HCT116 (cell line): ENCODE measurements around the gene KHDRBS1. TPM values are rescaled to one million over a fixed set of nuclear protein-coding genes. Genes with fewer than 3 reads are reported as not detected.
A peak's percentile ranks its signal among the peaks of the same experiment; 100 is the strongest.

ENCODE experiments used
- ATAC-seq: fragments of 200-7000 bp; cut with Tn5 transposase; 2 replicates; pipeline ENCODE4 v1.9.1; 2020; ENCODE audit warnings: mild to moderate bottlenecking, moderate library complexity
- BruUV-seq: library from RNA; stranded (reverse); fragments of 400-500 nt; replicated peaks from 2 replicates; lab custom pipeline; 2021; lab: Mats Ljungman, UMichigan
- CTCF ChIA-PET: fragments of 300-600 bp; sonication (Branson Sonifier 250); formaldehyde crosslinking; loops from one replicate; lab custom pipeline; 2021; ENCODE audit warnings: antibody characterized with exemption; lab: Charles Lee
- POLR2A ChIA-PET: fragments of 300-600, 350-600 bp; sonication (Branson Sonifier 250); formaldehyde crosslinking; loops from one replicate; lab custom pipeline; 2021; ENCODE audit warnings: antibody characterized with exemption; lab: Charles Lee
- RAD21 ChIA-PET, 2 experiments: fragments of 300-600 bp; sonication (Branson Sonifier 250); formaldehyde crosslinking; loops; one replicate each; lab custom pipeline; 2023; ENCODE audit warnings: low total read pairs in 2 of 2; ENCODE audit not compliant: uncharacterized antibody in 2 of 2, unreplicated experiment in 2 of 2, low non-redundant PET in 1 of 2; lab: Charles Lee
- DNase-seq: peaks from one replicate; pipeline ENCODE4 v3.0.0-alpha.2; 2010; ENCODE audit warnings: low read depth, low spot score
- H2AFZ ChIP-seq: fragments of 200-600 bp; shearing (Covaris generic), sonication (generic); 2 replicates; pipeline ENCODE4 v1.6.1; 2017; ENCODE audit warnings: low read depth, mixed run types, mixed read lengths, antibody characterized with exemption, low read length; ENCODE audit not compliant: poor library complexity, severe bottlenecking
- H3K27ac ChIP-seq: 2 replicates; pipeline ENCODE4 v1.5.1; 2012; ENCODE audit warnings: low read depth, low read length
- H3K27me3 ChIP-seq: fragments of 200-600 bp; sonication (generic); 2 replicates; pipeline ENCODE4 v1.6.1; 2016; ENCODE audit warnings: mixed run types, low read length, mixed read lengths; ENCODE audit not compliant: insufficient read depth
- H3K36me3 ChIP-seq, 2 experiments: fragments of 200-500 bp in 1 of 2; fragments of 200-600 bp in 1 of 2; sonication (Bioruptor generic) in 1 of 2; sonication (generic) in 1 of 2; 2 replicates each; pipeline versions ENCODE4 v1.5.1 to v1.6.1; 2014 to 2016; ENCODE audit warnings: low read length in 2 of 2, inconsistent platforms in 1 of 2, mixed read lengths in 1 of 2, mixed run types in 1 of 2; ENCODE audit not compliant: insufficient read depth in 2 of 2, control insufficient read depth in 1 of 2
- H3K4me1 ChIP-seq, 2 experiments: fragments of 200-600 bp in 1 of 2; sonication (generic) in 1 of 2; 2 replicates each; pipeline versions ENCODE4 v1.5.1 to v1.6.1; 2012 to 2017; ENCODE audit warnings: low read length in 2 of 2, inconsistent platforms in 1 of 2, mild to moderate bottlenecking in 1 of 2, mixed read lengths in 1 of 2, mixed run types in 1 of 2, moderate library complexity in 1 of 2; ENCODE audit not compliant: insufficient read depth in 2 of 2, control insufficient read depth in 1 of 2
- H3K4me2 ChIP-seq: fragments of 200-600 bp; sonication (generic); 2 replicates; pipeline ENCODE4 v1.6.1; 2017; ENCODE audit warnings: mixed run types, low read length, mixed read lengths
- H3K4me3 ChIP-seq, 2 experiments: fragments of 200-600 bp in 1 of 2; sonication (generic) in 1 of 2; replicated peaks in 1 of 2; 2 replicates each; pipeline ENCODE4 v1.5.1; 2011 to 2016; ENCODE audit warnings: low read length in 2 of 2, control low read depth in 1 of 2, low read depth in 1 of 2, mild to moderate bottlenecking in 1 of 2, mixed read lengths in 1 of 2, mixed run types in 1 of 2
- H3K79me2 ChIP-seq: fragments of 200-600 bp; sonication (generic); 2 replicates; pipeline ENCODE4 v1.6.1; 2017; ENCODE audit warnings: mild to moderate bottlenecking, mixed run types, low read length, moderate library complexity, mixed read lengths; ENCODE audit not compliant: insufficient read depth
- H3K9ac ChIP-seq: fragments of 200-600 bp; sonication (generic); 2 replicates; pipeline ENCODE4 v1.6.1; 2016; ENCODE audit warnings: low read length, mixed read lengths
- H3K9me2 ChIP-seq: fragments of 200-600 bp; sonication (generic), shearing (Covaris generic); 2 replicates; pipeline ENCODE4 v1.6.1; 2017; ENCODE audit warnings: mixed run types, mild to moderate bottlenecking, moderate library complexity; ENCODE audit not compliant: insufficient read depth
- H3K9me3 ChIP-seq, 2 experiments: fragments of 200-500 bp in 1 of 2; fragments of 200-600 bp in 1 of 2; sonication (Bioruptor generic) in 1 of 2; sonication (generic) in 1 of 2; 2 replicates each; pipeline ENCODE4 v1.6.1; 2014 to 2017; ENCODE audit warnings: low read length in 2 of 2, mixed read lengths in 2 of 2, inconsistent platforms in 1 of 2, low read depth in 1 of 2, mild to moderate bottlenecking in 1 of 2, mixed run types in 1 of 2, moderate library complexity in 1 of 2; ENCODE audit not compliant: control insufficient read depth in 1 of 2, insufficient read depth in 1 of 2
- H4K20me1 ChIP-seq: fragments of 200-600 bp; sonication (generic), shearing (Covaris generic); 2 replicates; pipeline ENCODE4 v1.6.1; 2017; ENCODE audit warnings: mixed run types, mild to moderate bottlenecking, moderate library complexity; ENCODE audit not compliant: insufficient read depth
- CBX3 ChIP-seq: IDR thresholded peaks from 2 replicates; pipeline ENCODE4 v1.6.1; 2012; ENCODE audit warnings: low read depth
- EGR1 ChIP-seq: IDR thresholded peaks from 2 replicates; pipeline ENCODE4 v1.6.1; 2012; ENCODE audit warnings: low read depth
- ELF1 ChIP-seq: IDR thresholded peaks from 2 replicates; pipeline ENCODE4 v1.6.1; 2012; ENCODE audit warnings: low read depth, borderline replicate concordance
- EZH2 ChIP-seq: fragments of 200-600 bp; sonication (generic); IDR thresholded peaks from 2 replicates; pipeline ENCODE4 v1.6.1; 2017; ENCODE audit warnings: antibody characterized with exemption, mixed run types
- FOSL1 ChIP-seq: IDR thresholded peaks from 2 replicates; pipeline ENCODE4 v1.6.1; 2012; ENCODE audit warnings: low read depth
- JUND ChIP-seq: IDR thresholded peaks from 2 replicates; pipeline ENCODE4 v1.6.1; 2012
- RAD21 ChIP-seq: IDR thresholded peaks from 2 replicates; pipeline ENCODE4 v1.6.1; 2012; ENCODE audit warnings: low read depth, mild to moderate bottlenecking
- SIN3A ChIP-seq: IDR thresholded peaks from 2 replicates; pipeline ENCODE4 v1.6.1; 2012; ENCODE audit warnings: low read depth
- SP1 ChIP-seq: IDR thresholded peaks from 2 replicates; pipeline ENCODE4 v1.6.1; 2012; ENCODE audit warnings: low read depth
- SRF ChIP-seq: IDR thresholded peaks from 2 replicates; pipeline ENCODE4 v1.6.1; 2012; ENCODE audit warnings: low read depth
- TCF7L2 ChIP-seq: IDR thresholded peaks from 2 replicates; pipeline ENCODE4 v1.7.0; 2011; ENCODE audit warnings: borderline replicate concordance, inconsistent platforms; ENCODE audit not compliant: insufficient read depth, insufficient read length; ENCODE audit errors: extremely low read depth
- YY1 ChIP-seq: IDR thresholded peaks from 2 replicates; pipeline ENCODE4 v1.6.1; 2011; ENCODE audit warnings: low read length, low read depth, moderate library complexity, mild to moderate bottlenecking; ENCODE audit not compliant: insufficient replicate concordance; ENCODE audit errors: extremely low read depth
- ZNF274 ChIP-seq: fragments of 200-500 bp; sonication (Bioruptor generic); IDR thresholded peaks from 2 replicates; pipeline ENCODE4 v1.6.1; 2014; ENCODE audit warnings: mild to moderate bottlenecking, low read depth, low read length, inconsistent platforms
- intact Hi-C: fragments of 100-400 bp; cut with micrococcal nuclease; formaldehyde crosslinking; loops from 2 replicates; pipeline ENCODE4 v1.10.0; 2022
- total RNA-seq: library from RNA; stranded (reverse); gene quantifications from one replicate; pipeline ENCODE4 v1.2.1, GENCODE V29; 2021; ENCODE audit not compliant: unreplicated experiment
- TF ChIP-seq, protein P1 (sequence below), 3 experiments: fragments of 200-600 bp in 1 of 3; sonication (generic) in 1 of 3; IDR thresholded peaks in 2 of 3; conservative IDR thresholded peaks in 1 of 3; 2 replicates each; pipeline ENCODE4 v1.5.1; 2012 to 2017; ENCODE audit warnings: low read depth in 2 of 3, low read length in 2 of 3, antibody characterized with exemption in 1 of 3, borderline replicate concordance in 1 of 3, control low read depth in 1 of 3, mild to moderate bottlenecking in 1 of 3, mixed read lengths in 1 of 3, mixed run types in 1 of 3, moderate library complexity in 1 of 3; ENCODE audit not compliant: insufficient read depth in 1 of 3
- TF ChIP-seq, protein P2 (sequence below): IDR thresholded peaks from 2 replicates; pipeline ENCODE4 v1.6.1; 2011; ENCODE audit warnings: mild to moderate bottlenecking, low read length, moderate library complexity; ENCODE audit not compliant: insufficient replicate concordance; ENCODE audit errors: extremely low read depth
- TF ChIP-seq, protein P3 (sequence below): IDR thresholded peaks from 2 replicates; pipeline ENCODE4 v1.6.1; 2012
- TF ChIP-seq, protein P4 (sequence below): IDR thresholded peaks from 2 replicates; pipeline ENCODE4 v1.6.1; 2012

Gene KHDRBS1
- total RNA-seq, 1 experiment from 2014 or later = 215 TPM

- Histone ChIP-seq H3K36me3 (no peaks in the 10 kb centered on the region), H3K4me2 (no peak overlapping the region), H3K4me1 (peaks cover 3 to 7% of the 10 kb centered on the region in 2 experiments; a peak in 3 of 4 replicates), H3K9ac (no peak overlapping the region), H3K4me3 (no peak overlapping the region), H3K27ac (no peak overlapping the region), H3K79me2 (no peaks in the 10 kb centered on the region), H4K20me1 (no peaks in the 10 kb centered on the region)
- CTCF ChIA-PET = interaction anchor here (0.8 to 3.1 kb wide), 8 partner anchors 8 to 189 kb away, joined by 3 to 17 read pairs (median 6); no protein-coding TSS in a partner anchor
- ATAC-seq (peak; percentile 99), DNase-seq (peak; percentile 67)
- no TSS peak for BruUV-seq
- TF ChIP-seq, protein P1, sequence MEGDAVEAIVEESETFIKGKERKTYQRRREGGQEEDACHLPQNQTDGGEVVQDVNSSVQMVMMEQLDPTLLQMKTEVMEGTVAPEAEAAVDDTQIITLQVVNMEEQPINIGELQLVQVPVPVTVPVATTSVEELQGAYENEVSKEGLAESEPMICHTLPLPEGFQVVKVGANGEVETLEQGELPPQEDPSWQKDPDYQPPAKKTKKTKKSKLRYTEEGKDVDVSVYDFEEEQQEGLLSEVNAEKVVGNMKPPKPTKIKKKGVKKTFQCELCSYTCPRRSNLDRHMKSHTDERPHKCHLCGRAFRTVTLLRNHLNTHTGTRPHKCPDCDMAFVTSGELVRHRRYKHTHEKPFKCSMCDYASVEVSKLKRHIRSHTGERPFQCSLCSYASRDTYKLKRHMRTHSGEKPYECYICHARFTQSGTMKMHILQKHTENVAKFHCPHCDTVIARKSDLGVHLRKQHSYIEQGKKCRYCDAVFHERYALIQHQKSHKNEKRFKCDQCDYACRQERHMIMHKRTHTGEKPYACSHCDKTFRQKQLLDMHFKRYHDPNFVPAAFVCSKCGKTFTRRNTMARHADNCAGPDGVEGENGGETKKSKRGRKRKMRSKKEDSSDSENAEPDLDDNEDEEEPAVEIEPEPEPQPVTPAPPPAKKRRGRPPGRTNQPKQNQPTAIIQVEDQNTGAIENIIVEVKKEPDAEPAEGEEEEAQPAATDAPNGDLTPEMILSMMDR (IDR thresholded peaks at IDR 0.05 in 2 of 3, conservative IDR thresholded peaks at IDR 0.05 in 1 of 3; ENCODE audit: borderline replicate concordance in 1 of 3, insufficient read depth in 1 of 3, low read depth in 2 of 3, low read length in 2 of 3) = peak; percentile 62 to 75 (median 72)
- TF ChIP-seq CBX3 (no peak), SIN3A (no peak), SP1 (no peak), ELF1 (no peak), YY1 (peak; percentile 6), ZNF274 (no peak), JUND (no peak), RAD21 (peak; percentile 75), EGR1 (no peak), EZH2 (no peak), FOSL1 (no peak), TCF7L2 (no peak), SRF (no peak)
- TF ChIP-seq, protein P2, sequence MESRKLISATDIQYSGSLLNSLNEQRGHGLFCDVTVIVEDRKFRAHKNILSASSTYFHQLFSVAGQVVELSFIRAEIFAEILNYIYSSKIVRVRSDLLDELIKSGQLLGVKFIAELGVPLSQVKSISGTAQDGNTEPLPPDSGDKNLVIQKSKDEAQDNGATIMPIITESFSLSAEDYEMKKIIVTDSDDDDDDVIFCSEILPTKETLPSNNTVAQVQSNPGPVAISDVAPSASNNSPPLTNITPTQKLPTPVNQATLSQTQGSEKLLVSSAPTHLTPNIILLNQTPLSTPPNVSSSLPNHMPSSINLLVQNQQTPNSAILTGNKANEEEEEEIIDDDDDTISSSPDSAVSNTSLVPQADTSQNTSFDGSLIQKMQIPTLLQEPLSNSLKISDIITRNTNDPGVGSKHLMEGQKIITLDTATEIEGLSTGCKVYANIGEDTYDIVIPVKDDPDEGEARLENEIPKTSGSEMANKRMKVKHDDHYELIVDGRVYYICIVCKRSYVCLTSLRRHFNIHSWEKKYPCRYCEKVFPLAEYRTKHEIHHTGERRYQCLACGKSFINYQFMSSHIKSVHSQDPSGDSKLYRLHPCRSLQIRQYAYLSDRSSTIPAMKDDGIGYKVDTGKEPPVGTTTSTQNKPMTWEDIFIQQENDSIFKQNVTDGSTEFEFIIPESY = no peak
- TF ChIP-seq, protein P3, sequence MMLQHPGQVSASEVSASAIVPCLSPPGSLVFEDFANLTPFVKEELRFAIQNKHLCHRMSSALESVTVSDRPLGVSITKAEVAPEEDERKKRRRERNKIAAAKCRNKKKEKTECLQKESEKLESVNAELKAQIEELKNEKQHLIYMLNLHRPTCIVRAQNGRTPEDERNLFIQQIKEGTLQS = no peak
- TF ChIP-seq, protein P4, sequence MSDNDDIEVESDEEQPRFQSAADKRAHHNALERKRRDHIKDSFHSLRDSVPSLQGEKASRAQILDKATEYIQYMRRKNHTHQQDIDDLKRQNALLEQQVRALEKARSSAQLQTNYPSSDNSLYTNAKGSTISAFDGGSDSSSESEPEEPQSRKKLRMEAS = no peak
- TF ChIP-seq, all 23 proteins: peak for 3
- intact Hi-C loops = loop anchor here (1.0 to 5.0 kb wide), 2 partner anchors 86 to 160 kb away; partner anchors contain the start of gene SPOCD1
- ChIA-PET POLR2A (interaction anchor here (0.6 to 1.6 kb wide), 6 partner anchors 10 to 162 kb away, joined by 3 to 8 read pairs (median 4); partner anchors contain the start of genes KPNA6 and SPOCD1), RAD21 (interaction anchor here (0.8 to 2.0 kb wide), 3 partner anchors 14 to 188 kb away, joined by 3 to 4 read pairs (median 3); no protein-coding TSS in a partner anchor)
- Histone ChIP-seq H3K27me3 (no peaks in the 10 kb centered on the region), H3K9me2 (no peaks in the 10 kb centered on the region), H2AFZ (no peak overlapping the region), H3K9me3 (no peaks in the 10 kb centered on the region)
Measured at GRCh38 chr1:31977385-31978131, 36.1 kb upstream of the KHDRBS1 start.
